NCI-H460 (cell line): ENCODE data around the gene MPZL3. TPM values are rescaled to one million over a fixed set of nuclear protein-coding genes. Genes with fewer than 3 reads are reported as not detected.

Experiments
- DNase-seq: peaks from one replicate; pipeline ENCODE4 v3.0.0-alpha.2; 2016; ENCODE audit warnings: low read depth; ENCODE audit errors: extremely low read depth
- polyA plus RNA-seq: library from polyadenylated mRNA; depleted of rRNA; stranded (reverse); fragments of >200 nt; gene quantifications from 2 replicates; pipeline ENCODE4 v1.2.3, GENCODE V29; 2014; cell fraction: nucleus; rRNA removed
- total RNA-seq: library from RNA; depleted of rRNA; stranded (reverse); fragments of >200 nt; shearing (Covaris generic); gene quantifications from 2 replicates; pipeline ENCODE4 v1.2.3, GENCODE V29; 2014; rRNA removed

The MPZL3 gene, protein sequence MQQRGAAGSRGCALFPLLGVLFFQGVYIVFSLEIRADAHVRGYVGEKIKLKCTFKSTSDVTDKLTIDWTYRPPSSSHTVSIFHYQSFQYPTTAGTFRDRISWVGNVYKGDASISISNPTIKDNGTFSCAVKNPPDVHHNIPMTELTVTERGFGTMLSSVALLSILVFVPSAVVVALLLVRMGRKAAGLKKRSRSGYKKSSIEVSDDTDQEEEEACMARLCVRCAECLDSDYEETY
- 3.4 and 3.6 TPM in 2 replicates for total RNA-seq
- polyA plus RNA-seq = 2.1 and 2.2 TPM in 2 replicates

DNA sequence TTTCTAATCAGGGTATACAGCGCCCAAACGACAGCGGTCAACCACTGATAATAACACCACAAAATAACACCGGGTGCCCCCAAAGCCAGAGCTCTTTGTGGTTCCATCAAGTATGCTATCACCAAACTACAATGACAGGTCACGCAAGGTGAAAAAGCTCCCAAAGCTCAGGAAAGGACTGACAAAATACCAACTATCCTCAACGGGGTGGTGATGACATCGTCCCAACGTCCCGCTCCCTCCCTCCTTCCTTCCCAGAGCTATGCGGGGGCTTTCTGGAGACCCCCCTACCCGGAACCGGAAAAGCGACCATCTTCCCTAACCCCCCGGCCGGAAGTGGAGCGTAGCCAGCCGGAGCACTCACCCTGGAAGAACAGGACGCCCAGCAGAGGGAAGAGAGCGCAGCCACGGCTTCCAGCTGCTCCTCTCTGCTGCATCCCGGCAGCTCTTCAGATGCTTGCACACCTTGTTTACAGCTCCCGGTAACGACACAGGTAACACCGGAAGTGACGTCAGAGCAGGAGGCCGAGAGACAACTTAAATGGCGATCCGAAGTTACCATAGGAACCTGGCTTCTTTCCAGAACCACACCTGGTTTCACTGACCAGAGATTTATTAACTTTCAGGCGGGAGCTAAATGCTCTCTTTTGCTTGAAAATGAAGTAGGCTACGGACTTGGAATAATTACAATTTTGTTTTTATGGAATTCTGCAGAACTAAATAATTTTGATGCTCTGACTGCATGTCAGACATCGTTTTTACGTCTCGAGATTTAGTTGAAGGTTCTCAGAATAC lies at the start of gene MPZL3:
TSS of gene MPZL3 (minus strand) at position 508 of the 795 bp plus-strand sequence. CDS start at position 437, 71 bp downstream.
- peak; percentile 68 for DNase-seq

DNA sequence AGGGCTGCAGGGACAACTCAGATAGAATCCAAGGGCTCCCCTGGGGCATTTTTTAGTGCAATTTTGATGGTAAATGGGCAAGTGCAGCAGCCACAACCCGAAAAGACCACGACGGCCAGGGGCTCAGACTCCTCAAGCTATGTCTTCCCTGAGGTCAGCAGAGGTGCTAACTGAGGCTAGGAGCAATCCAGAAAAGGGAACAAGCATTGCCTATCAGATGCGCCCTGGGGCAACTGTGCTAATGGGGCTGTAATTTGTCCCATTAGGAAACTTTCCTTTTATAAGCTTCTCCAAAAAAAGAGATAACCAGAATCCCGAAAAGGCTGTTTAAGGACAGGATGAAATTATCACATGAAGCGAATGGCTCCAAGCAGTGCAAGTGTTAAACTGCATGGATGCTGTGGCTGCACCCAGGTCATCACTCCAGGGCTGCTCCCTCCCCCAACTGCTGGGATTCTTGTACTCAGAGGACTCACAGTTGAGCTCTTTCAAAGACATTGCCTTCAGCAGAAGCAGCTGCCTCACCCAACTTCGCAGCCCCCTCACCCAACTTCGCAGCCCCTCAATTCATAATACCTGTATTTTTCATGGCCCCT lies 49.5 kb upstream of the MPZL3 start:
- DNase-seq = no peak

DNA sequence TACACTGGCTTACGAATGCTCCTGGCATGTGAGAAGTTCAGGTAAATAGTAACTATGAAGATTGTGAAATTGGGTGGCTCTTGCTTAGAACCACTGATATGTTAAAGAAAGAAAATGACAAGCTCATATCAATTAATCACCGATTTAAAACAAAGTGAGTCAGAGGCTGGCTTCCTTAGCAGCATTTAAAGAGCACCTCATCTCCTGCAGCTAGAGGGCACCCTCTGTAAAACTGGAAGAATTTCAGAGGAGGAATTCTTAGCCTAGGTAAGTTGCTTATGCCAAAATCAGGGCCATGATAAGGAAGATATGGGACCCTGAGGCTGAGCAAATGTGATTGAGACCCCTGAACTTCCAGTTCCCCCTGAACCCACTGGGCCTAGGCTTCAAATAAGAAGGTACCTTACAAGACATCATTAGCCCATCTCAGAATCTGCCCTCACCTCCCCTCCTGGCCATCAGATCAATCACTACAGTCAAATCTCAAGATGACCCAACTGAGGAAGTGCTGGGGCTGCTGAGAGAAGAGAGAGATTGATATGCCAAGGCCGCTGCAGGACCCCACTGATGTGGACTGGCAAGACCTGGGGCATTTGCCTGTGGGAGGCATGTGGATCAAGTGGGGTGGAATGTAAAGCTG lies 43.8 kb upstream of the MPZL3 start:
- no peak for DNase-seq

DNA sequence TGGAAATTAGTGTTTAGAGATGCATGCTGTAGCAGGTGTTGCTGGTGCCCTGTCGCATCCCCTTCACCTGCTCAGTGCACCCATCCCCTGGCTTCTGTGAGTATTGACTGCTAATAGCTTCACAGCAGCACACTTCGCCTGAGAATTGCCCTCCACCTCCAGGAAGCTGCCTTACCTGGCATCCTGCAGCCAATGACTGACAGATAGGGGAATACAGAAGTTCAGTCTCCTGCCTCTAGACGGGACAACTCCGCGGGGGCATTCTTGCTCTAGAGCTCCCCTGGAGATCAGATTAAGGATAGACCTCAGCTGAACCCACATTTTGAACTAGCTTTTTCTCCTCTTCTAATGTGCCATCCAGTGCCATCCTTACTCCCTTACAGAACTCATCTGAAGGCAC lies 43.0 kb upstream of the MPZL3 start:
- DNase-seq = no peak

DNA sequence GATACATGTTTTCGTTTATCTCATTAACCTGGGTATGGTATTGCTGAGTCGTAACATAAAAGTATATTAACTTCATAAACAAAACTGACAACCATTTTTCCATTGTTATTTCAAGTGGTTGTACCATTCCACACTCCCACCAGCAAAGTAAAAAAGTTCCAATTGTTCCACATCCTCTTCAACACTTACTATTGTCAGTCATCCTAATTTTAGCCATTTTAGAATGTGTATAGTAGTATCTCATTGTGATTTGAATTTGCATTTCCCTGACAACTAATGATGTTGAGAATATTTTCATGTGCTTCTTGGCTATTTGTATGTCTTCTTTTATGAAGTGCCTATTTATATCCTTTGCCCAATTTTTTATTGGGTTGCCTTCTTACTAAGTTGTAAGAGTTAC lies 41.9 kb upstream of the MPZL3 start:
- no peak for DNase-seq

DNA sequence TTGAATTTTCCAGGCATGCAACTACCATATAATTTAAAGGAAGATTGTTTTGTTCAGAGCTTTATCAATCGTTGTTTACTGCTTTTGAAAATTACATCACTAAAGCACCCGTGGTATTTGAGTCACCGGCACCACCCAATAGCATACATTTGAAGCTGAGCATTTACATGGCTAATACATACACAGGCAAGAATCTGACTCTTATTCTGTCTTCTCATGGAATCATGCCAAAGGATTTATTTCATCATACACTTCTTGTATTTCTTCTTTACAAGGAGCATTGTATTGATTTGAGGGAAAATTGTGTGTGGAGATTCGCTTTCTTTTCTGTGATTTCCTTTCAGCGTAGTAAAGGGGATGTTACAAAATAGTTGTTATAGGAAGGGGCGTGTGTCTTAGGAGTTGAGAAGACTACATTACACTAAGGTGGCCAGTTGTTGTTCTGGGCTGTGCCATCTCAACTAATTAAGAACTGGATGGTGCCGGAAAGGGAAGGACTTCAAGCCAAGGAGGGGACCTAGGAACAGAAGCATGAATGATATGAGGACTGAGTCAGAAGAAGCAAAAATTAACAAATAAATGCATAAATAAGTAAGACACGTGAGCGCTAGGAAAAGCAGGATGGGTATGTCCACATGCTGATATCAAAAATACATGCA lies 39.4 kb upstream of the MPZL3 start:
- no peak for DNase-seq

DNA sequence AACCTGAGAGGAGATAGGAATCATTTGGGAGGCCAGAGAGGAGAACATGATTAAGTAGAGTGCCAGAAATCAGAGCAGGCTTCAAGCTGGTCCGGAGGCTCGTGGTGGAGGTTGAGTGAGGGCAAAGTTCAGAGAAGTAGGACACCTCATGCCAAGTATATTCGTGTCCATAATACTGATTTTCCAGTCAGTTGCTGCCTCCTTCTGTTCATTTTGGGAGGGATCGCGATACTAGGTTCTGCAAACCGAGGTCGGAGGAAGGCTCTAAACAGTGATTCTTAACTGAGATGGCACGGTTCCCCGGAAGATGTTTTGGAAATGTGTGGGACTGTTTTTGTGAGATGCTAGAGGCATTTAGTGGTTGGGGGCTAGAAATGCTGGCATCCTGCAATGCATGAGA lies 38.8 kb upstream of the MPZL3 start:
- no peak for DNase-seq

DNA sequence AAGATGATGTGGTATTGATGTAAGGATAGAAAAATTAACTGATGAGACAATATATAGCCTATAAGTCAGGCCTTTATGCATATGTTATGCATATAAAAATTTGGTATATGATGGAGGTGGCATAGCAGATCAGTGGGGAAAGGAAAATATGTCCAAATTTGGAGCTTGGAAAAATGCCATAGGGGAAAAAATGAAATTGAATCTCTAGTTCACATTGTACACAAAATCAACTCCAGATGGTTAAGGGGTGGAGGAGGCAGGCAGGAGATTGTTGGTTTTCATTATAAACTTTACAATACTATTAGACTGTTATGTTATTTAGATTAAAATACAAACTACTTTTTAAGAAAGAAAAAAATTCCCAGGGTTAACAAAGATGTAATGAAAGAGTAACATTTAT lies 37.2 kb upstream of the MPZL3 start:
- no peak for DNase-seq

DNA sequence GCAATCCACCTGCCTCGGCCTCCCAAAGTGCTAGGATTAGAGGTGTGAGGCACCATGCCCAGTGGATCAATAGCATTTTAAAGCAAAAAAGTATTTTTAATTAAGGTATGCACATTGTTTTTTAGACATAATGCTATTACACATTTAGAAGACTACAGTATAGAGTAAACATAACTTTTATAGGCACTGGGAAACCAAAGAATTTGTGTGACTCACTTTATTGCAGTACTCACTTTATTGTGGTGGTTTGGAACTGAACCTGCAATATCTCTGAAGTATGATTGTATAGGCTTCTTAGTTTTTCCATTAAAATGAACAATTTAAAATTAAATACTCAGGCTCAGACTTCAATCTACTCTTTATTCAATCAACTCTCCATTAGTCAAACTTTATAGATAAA lies 34.8 kb upstream of the MPZL3 start:
- DNase-seq = no peak

DNA sequence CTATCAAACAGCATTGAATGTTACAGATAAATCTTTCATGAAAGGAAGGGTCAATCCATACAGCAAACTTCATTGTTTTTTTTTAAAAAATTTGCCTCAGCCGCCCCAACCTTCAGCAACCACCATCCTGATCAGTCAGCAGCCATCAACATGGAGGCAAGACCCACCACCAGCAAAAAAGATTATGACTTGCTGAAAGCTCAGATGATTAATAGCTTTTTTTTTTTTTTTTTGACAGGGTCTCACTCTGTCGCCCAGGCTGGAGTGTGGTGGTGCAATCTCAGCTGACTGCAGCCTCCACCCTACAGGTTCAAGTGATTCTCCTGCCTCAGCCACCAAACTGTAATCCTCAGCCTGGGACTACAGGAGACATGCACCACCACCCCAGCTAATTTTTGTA lies 34.4 kb upstream of the MPZL3 start:
- no peak for DNase-seq

DNA sequence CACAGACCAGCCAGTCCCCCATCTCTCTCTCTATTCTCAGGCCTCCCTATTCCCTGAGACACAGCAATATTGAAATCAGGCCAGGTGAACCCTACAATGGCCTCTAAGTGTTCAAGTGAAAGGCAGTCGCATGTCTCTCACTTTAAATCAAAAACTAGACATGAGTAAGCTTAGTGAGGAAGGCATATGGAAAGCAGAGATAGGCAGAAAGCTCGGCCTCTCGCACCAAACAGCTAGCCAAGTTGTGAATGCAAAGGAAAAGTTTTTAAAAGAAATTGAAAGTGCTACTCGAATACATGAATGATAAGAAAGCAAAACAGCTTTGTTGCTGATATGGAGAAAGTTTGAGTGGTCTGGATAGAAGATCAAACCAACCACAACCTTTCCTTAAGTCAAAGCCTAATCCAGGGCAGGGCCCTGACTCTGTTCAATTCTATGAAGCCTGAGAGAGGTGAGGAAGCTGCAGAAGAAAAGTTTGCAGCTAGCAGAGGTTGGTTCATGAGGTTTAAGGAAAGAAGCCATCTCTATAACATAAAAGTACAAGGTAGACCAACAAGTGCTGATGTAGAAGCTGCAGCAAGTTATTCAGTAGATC lies 31.7 kb upstream of the MPZL3 start:
- DNase-seq = no peak

DNA sequence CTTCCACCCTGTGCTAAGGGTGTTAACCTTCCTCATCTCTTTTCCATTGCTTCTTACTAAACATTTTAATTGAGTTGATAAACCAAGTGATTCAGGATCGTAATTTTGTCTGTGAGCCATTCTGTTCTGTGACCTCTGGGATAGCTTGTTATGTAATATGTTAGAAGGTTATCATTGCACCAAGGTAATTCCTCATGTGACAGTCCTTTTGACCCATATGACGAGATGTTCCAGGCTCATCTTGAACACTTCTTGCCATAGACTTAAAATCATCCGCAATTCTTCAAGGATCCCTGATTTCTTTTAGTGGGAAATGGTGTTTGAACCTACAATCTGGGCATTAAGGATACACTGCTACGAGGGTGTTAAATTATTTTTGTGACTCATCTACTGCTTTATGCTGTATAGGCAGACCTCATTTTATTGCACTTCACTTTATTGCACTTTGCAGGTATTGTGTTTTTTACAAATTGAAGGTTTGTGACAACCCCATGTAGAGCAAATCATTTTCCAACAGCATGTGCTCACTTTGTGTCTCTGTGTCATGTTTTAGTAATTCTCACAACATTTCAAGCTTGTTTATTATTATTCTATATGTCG lies 31.0 kb upstream of the MPZL3 start:
- DNase-seq = no peak

DNA sequence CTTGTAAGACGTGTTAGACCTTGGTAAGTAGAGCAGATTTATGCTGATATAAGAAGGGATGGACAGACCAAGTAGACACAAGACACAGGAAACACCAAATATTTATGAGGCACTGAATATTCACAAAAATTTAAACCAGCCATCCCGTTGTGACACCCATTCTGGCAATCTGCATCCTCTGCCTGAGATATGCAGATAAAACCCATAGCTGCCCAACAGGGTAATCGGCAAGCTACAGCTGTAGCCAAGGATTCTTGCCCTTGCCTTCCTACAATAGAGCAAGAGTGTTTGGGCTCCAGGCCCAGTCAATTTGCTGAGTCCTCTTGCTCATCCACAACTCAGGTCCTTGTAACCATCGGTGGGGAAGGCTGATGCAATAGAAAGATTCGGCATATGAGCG lies 30.4 kb upstream of the MPZL3 start:
- no peak for DNase-seq

DNA sequence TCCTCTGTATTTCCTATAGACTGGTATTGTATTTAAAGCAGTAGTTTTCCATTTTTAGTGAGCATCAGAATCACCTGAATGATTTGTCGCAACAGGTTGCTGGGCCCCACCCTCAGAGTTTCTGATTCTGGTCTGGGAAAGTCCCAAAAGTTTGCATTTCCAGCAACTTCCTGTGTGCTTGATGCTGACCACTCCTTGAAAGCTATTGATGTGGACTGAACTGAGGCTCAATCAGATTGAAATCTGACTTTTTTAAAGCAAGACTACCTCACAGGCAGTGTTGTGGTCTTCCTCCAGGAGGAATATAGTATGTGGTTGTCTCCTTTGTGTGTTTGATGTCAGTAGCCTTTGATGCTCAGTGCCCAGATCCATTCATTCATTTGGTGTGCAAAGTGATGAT lies 29.1 kb upstream of the MPZL3 start:
- no peak for DNase-seq

DNA sequence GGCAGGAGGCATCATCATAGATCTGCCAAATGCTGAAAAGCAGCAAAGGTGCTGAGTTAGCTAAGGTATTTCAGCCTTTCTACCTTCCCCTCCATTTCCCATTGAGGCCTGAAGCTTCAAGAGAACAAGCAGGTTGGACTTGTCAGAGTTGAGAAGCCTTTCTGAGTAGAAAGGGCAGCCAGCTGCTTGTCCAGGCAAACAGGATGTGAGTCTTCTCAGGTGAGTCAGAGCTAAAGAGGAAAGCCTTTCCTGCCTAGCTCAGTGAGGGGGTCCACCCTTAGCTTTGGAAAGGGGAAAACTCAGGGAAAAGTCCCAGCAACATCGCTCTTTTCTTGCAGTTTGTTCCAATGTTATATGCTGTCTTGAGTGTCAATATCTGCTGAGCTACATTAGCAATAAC lies 25.1 kb upstream of the MPZL3 start:
- DNase-seq = no peak

DNA sequence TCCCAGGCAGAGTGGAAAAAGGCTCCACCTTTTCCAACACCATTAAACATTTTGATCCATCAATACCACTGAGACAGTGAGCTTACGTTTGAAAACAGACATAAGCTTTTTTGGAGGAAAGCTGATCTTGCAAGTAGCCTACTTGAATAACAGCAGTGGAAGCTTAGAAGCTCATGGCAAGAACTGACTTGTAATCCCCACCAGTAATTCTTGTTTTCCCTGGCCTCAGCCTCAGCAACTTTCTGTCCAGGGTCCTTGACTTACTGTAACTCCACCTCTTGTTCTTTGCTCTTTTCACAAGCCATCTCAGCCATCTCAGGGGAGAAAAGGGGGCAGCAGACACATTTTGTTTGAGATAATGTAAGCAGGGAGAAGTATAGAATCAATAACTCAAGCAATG lies 24.3 kb upstream of the MPZL3 start:
- no peak for DNase-seq

DNA sequence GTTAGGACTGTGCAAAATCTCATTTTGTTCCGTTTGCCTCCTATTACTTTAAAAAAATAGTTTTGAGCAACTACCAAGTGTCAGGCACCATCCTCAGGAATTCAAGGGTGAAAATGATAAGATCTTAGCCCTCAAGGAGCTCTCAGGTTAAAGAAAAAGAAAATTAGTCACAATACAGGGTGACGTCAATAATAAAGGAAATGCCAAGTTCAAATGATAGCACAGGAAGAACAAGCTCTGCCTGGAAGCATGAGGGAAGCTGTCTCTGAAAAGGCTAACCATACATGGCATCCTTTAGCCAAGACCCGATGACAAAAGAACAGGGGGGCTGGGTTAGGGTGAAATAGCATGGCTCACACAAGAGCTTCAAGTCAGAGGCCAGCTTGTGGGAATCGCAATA lies 23.0 kb upstream of the MPZL3 start:
- no peak for DNase-seq

DNA sequence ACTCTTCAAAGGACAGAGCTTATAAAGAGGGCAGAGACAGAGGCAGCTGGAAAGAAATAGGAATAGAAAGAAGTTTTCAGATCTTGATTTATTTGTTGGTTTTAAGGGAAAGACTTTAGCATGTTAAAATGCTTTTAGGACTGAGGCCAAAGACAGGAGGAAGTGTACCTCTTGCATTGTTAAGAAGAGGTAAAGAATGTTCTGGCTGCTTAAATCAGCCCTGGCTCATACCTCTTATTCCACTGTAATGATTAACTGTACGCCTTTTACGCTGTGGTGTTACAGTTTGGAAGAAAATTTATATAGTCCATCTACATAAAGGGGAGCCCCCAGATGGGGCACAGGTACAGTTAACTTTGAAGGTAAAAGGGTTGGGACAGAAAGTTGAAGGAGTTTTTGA lies 22.0 kb upstream of the MPZL3 start:
- no peak for DNase-seq

DNA sequence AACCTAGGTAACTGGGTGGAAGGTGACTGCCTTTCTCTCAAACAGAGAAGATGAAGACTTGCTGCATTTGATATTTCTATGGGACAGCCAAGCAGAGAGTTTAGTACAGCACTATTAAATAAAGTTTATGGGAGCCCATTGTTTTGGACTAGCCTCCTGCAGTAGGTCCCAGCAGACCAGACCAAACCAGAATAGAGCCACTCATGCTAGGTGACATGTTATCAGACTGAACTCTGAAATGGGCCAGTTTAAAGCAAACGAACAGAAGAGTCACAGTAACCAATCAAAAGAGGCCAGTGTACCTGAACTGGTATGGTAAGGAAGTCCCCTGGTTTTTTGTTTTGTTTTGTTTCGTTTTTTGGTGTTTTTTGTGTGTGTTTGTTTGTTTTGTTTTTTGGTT lies 19.8 kb upstream of the MPZL3 start:
- DNase-seq = no peak

DNA sequence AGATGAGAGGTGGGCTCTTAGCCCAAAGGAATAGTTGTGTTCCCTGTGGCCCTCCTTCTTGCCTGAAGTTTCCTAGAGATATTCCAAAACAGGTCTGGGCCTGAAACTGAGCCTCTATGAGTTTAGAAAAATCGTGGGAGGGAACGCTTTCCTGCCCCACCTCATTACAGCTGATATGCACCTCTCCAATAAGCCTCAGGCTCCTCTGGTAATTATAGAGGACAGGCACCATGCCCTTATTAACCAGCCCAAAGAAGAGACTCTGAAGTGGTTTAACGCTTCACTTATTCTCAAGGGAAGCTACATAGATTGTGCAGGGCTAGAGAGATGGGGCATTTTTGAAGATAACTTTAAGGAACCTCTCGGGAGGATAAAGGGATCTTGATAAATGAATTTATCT lies 15.3 kb upstream of the MPZL3 start:
- DNase-seq = no peak
